ENCODE measurements around the gene PRAC1.
"Not testable (repeated sequence)": the region's sequence is repeated elsewhere in the genome, so short reads cannot be mapped to it uniquely, and the experiment has no call there.

The PRAC1 gene

DNA sequence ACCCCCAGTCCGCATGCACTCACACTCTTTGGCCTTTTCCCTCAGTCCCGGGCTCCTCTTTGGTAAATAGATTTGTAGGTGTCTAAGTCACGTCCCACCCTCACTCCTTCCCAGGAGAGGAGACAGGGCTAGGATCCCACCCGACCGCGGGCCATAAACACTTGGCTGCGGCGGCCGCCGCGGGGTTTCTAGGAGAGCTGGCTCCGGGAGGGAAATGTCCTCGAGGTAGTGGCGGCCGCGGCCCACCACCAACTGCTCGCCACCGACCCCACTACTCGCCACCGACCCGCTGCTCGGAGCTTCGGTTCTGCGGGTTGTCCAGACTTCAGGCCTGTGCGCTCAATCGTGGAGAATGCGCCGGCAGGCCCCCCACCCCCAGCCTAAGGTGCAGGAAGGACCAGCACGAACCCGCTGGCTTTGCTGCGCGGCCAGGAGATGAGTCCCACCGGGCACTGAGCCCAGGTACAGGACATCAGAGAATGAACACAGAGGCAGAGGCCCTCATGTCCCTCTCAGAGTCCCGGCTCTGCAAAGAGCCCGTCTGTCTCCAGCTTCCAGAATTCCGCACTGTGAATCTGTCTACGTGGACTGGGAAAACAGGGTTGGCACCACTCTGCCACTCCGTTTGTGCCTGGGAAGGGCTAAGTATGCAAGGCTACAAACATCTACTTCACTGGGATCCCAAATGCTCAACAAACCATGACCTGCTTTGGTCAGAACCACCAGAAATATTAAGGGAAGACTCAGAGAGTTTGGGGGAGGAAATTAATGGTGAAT is 3.2 kb upstream of the PRAC1 start:
- no peak for DNase-seq

DNA sequence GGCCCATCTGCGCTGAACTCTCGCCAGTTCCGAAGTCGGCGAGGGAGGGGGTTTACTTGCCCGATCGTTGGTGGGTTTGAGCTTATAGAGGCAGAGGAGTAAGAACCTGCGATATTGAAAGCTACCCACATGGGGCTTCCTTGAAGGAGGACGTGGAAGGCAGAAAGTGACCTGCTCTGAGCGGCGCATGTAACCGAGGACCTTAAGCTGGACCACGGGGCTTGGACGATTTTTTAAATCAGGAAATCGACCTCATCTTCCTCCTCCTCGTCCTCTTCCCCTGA is 2.6 kb upstream of the PRAC1 start:
- DNase-seq, result no peak

DNA sequence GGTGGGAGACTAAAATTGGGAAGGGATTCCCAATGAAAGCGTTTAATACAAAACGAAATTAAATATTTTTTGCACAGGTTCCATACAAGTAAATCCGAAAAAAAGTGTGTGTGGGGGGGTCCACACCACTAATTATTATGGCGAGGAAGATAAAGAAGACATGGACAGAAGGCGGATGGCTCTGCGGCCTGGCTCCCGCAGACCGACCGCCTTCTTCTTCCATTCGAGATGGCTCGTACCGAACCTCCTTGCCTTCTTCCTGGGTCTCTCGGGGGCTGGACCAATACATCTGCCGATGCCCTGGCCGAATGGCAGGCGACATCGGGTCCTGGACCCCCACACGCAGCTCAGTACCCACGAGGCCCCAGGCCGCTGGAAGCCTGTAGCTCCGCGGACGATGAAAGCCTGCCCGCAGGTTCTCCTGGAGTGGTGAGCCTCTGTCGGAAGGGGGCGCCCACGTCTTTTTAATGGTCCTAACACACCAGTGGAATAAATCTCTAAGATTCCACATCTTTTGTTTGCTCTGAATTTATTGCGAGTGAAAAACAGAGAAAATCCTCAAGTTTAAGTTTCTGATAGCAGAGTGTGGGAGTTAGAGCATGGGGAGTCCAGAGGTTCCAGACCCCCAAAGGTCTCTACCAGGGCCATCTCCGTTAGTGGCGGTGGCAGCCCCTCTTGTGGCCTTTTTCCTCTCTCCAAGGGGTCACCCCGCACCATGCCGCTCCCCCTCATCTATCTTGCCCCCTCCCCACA is 2.1 kb upstream of the PRAC1 start:
- peak; percentile 88 for DNase-seq

DNA sequence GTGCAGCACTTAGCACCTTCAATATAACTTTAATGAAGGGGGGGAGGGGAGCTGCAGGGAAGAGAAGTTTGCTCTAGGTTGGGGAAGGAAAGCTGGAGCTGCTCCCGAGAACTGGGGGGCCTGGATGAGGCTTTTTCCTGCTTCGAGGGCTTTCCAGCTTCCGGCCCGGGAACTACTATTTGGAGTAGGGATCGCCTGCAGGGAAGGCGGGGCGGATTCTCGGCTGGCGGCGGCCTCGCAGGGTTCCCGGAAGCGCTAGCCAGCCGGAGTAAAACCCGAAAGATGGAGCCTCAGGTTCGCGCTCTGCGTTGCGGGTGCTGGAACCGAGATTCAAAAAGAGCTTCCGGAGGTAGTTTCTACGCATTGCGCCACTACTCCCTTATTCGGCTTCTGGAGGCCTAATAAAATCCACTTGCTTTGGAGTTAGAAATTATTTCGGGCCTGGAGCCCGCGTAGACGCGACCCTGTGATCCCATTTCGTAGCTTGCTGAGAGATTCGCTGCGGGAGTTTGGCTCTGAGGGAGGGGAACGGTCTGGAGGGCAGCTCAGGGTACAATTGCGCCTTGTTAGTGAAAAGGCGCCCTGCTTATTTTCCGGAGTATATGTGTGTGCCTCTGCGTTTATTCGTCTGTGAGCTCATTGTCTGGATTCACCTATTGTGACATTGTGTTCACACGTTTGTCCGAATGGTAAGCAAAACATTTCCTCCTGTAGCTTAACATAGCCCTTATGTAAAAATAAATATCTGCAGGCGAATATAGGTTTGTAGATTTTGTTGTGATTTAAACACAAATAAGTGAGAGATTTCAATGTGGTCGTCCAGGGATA is 1.3 kb upstream of the PRAC1 start:
- DNase-seq, result peak; percentile 49

DNA sequence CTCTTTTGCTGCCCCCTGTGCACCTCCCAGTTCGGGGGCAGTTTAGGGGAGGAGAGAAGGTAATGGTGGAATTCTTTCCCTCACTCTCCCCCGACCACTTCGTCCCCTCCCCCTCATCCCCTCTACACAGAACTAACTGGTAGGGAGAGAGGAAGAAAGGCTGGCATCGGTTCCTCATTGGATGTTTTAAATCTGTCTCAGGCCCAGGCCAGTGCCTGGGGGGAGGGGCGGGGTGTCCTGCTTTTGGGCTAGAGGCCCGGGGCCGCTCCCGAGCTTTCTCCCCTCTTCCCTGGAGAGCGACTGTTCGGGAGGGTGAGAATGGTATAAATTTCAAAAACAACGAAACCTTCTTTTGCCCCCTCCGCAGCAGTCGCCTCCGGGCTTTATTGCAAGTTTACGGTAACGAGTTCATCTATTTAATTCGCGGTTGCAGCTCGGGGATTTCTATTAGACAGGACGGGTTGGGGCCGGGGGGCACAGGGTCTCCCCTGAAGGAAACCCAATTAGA is 651 bp upstream of the PRAC1 start, which contains the start of gene PRAC2:
PRAC2 (plus strand) TSS at position 271 of the 508 bp plus-strand sequence. CDS start 1,226 bp downstream, outside the sequence.
- DNase-seq, result no peak

DNA sequence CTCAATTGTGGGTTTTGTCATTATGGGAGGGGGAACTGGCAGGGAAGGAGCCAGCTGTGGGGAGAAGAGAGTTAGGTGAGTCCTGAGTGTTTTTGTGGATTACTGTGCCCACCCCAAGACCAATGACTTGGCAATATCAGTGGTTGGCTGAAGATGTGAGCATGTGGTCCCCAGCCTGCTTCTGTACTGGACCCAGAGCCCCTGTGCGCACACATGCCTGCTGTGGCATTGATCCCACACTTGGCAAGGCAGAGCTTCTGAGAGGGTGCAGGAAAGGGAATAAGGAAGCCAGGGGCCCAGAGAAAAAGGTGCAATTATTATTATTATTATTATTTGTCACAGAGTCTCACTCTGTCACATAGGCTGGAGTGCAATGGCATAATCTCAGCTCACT is 1.3 kb downstream of the PRAC1 start:
- no peak for DNase-seq

DNA sequence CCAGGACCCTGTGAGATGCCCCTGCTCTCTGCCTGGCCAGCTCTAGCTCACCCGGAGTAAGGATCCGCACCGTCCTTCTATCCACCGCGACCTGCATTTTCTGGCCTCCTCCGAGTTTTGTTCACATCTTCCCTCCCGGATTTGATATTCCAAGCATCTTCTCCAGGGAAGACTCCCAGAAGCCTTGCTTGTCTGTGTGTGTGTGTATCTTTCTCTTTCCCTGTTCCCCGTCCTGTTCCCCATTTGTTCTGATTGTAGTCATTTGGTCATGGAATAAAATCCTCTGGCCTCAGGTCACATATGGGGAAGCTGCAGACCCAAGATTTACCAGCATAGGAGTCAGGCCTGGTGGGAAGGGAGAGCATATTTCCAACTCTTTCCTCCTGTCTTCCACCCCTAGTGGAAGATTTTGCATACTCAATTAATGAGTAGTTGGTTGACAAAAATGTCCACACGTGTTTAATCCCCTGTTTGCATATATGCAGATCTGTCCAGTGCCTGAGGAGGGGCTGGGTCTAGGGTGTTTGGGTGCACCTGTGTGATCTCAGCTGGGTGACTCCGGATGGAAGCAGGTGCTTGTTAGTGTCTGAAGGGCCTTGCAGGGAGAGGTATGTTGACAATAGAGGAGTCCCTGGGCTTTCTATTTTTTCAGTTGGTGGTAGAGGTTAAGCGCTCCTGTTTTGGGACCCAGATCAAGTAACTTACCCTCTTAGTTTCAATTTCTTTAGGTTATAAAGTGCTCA is 1.9 kb downstream of the PRAC1 start:
- DNase-seq, result no peak

DNA sequence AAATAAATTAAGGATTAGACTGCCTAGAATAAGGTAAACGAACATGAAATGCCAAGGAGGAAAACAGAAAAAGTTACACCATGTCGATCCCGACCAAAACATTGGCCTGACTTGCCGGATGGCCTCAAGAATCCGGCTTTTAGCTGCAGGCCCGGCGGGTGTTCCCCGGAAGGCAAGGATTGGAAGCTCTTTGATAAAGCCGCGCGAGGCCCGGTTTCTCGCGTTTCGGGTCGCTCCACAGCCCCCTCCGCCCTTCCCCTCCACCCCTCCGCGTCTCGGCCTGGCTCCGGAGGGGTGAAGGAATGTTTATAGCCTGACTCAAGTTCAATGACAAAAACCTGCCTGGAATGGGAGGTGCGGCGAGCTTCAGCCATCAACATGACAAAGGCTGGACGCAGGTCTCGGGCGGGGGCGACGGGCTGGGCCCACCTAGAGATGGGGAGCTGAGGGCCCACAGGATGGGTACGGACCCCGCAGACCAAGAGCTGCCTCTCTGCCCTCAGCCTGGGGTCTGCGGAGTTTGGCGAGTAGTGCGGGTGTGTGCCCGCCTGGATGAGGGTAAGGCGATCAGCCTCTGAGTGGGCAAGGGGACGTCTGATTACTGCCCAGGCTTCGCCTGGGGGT is 2.6 kb downstream of the PRAC1 start:
- DNase-seq, result no peak

DNA sequence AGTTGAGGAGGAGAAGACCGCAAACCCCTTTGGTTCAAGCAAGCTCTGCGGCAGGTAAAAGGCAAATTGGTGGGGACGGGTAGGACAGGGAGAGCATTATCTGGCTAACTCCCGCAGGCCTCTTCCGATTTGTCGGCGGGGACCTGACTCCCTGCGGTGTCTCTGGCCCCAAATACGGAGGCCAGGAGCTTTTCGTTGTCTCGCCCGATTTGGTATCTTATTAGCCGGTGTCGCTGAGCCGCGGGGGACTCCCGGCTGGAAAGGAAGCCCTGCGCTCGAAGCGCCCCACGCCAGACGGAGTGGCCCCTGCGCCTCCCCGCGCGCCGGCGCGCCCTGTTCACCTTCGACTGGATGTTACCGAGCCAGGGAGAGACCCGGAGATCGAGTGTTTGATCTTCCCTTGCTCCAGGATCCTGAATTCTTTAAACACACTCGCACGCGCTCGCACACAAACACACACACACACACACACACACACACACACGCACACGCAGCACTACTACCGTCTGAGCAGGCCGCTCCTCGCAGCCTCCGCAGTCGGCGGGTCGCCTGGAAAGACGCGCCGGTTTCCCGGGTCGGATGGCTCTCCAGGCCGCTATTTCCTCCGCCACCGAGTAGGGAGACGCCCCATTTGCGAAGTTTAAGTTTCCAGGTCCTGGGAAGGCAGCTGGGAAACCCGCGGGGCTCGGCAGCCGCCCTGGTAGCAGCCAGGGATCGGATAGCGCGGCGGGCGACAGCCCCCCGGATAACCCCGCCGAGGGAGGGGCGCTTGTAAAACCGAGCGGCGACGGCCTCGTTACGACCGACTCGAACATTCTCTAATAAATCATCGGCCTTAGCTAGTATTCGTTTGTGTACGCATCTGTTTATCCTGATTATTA is 3.3 kb downstream of the PRAC1 start:
- peak; percentile 63 for DNase-seq

DNA sequence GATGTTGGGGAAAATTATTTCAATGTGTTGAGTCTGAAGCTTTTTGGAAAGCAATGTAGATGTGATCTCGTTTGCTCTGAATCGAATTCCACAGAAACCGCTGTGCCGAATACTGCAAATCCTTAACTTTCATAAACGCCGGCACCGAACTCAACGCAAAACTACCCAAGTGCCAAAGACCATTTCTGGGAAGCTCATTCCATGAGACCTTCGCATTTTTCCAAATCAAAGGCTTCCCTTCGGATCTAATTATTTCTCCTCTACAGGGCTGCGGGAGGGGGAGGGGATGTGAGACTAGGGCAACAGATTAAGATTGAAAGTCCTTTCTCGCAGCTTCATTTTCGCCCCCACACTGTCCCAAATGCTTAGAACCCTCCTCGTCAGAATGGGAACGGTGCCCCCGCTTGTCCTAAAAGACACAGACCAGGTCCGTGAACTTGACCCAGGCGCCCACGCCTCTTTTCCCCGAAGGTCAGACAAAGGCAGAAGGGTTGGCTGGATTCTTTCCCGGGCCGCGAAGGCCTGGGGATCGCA is 4.0 kb downstream of the PRAC1 start:
- DNase-seq, result no peak

DNA sequence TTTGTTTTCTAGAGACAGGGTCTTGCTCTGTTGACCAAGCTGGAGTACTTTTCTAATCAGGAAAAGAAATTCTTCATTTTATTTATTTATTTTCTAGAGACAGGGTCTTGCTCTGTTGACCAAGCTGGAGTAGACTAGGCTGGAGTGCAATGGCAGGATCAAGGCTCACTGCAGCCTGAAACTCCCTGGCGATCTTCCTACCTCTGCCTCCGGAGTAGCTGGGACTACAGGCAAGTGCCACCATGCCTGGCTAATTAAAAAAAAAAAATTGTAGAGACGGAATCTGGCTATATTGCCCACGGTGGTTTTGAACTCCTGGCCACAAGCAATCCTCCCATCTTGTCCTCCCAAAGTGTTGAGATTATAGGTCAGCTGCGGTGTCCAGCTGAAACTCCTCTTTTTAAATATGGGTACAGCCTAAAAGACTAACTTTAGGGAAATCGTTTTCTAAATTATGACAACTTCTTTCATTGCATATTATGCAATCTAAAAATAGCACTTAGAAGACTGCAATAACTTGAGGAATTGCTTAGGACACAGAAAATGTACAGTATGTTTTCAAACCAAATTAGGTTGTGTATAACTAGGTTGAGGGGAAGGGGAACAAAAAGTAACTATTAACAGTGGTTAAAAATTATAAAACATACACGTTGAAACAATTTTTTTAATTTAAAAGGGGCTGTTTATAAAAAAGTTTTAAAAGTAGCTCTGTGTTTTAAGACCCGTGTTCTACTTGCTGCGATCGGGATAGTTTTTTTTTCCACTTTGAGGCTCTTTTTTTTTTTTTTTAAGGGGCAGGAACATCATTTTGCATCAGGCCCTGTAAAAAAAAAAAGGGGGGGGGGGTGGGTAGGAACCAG is 4.7 kb downstream of the PRAC1 start:
- DNase-seq, result no peak

DNA sequence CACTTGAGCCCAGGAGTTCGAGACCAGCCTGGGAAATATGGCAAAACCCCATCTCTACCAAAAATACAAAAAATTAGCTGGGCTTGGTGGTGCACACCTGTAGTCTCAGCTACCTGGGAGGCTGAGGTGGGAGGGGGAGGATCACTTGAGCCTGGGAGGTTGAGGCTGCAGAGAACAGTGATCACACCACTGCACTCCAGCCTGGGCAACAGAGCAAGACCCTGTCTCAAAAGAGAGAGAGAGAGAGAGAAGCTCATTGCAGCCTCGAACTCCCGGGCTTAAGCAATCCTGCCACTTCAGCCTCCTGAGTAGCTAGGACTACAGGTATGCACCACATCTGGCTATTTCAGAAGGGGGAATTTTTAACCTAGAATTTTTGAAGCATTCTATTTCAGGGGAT is 5.8 kb downstream of the PRAC1 start:
- DNase-seq, result not testable (repeated sequence)

DNA sequence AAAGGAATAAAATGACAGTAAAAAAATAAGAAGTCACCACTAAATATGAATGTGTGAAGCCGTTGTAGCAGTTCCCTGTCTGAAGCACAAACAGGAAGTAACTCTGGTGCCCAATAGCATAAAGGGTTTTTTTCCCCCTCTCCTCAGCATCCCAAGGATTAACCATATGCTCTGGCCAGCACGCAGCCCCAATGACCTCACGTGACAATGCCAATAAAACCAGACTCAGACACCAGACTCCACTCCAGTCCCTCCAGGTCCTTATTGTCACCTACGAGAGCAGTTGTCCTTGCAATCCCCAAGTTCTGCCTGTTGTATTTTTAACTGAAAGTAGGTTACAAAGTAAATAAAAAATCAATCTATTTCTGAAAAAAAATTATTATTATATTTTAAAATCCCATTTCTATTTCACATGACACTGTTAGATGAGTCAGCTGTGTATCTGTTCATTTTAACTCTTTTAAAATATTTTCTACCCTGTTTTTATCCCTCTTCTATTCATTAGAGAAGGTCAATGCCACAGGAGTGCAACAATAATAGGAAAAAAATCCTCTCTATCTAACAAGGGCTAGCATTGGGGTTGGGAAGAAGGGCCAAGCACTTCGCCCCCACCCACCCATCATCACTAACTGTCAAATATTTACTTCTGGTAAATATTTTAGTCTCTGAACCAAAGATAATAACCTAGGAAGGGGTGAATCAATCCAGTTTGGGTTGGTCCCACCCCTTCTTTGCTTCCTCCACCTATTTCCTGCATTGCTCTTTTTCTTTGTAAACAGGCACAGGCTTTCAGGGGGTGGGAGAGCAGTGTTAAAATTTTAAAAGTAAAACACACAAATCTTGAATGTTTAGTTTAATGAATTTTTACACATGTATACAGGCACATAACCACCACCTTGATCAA is 6.6 kb downstream of the PRAC1 start:
- DNase-seq, result no peak

DNA sequence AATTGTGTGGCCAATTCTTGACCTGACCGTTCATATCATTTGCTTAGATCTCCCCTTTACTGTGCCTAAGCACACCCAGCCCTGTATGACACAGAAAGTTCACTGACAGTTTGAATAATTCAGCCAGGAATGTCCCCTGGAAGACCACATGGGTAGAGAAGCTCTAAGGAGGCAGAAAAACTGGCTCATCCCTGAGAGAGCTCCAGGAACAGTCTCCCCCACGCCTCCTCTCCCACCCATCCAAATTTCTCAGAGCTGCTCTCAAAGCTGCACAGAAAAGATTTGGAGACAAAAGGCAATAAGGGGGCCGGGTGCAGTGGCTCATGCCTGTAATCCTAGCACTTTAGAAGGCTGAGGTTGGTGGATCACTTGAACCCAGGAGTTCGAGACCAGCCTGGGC is 11.2 kb downstream of the PRAC1 start:
- no peak for DNase-seq

DNA sequence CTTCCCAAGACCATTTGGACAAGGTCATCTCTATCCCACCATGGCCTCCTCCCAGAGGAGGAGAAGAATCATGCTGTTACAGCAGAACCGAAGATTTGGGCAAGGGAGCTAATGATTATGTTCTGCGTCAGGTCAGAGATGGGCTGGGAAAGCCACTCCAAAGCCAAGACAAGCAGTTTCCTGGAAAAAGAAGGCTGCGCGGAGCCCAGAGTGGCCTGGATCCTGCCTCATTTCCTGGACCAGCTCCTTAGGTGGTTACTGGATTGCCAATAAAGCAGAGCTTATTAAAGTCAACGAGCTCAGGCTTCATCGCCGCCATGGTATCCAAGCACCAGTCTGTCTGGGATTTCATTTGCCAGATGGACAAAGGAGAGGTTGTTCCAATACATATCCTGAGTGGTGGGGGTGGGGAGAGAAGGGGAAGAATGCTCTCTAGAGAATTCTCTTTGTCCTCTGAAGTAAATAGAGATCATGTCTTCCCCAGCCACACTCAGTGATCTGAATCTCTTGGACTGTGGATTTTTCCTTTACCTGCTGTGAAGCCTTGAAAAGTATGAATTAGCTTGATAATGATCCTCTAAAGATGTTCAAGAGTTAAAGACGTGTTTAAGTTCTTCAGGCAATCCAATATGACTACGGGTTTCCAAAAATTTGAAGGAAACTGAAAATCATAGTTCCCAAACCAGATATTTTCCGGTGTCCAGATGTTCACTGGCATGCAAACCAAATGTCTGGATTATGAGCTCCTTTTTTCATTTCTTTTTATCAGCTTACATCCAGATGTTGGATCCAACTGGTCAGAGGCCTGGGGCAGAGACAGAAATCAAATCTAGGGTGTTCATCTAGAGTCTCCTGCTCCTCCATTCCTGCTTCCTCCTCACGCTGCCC is 17.7 kb downstream of the PRAC1 start:
- peak; percentile 40 for DNase-seq

DNA sequence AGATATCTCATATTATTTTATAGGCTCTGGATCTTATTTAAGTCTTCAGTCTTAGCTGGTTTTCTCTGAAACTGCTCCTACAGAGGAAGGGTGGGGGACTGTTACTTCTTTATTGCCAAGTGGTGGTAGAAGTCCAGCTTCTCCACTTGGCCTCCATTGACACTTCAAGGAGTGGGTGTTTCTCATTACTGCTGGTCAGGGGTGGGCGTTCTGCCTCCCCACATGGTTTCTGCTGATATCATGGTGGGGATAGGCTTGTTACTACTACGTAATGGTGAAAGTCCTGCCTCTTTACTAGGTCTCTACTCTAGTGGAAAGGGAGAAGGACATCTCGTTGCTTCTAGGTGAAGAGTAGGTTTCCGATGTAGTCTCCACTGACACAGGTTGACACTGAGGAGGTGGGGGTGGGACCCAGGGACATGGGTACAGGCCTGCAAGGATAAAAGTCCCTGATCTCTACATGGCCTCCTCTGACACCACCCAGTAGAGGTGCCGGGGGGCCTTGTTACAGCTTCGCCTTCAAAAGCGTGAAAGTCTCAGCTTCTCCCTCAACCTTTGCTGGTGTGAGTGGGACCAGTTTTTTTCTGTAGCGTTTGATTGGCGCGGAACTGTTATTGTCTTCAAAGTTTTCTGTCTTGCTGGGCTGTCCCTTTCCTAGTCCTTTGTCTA is 20.3 kb downstream of the PRAC1 start:
- DNase-seq, result no peak

DNA sequence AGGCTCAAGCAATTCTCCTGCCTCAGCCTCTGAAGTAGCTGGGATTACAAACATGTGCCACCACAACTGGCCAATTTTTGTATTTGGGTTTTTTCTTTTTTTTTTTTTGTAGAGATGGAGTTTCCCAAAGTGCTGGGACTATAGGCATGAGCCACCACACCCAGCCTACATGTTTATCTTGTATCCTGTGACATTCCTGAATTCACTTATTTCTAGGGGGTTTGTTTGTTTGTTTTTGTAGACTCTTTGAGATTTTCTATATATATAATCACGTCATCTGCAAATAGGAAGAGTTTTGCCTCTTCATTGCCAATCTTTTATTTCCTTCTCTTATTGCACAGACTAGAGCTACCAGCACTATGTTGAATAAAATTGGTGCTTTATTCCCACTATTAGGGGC is 29.1 kb downstream of the PRAC1 start:
- DNase-seq, result no peak

Data from left hindlimb (tissue), 1 donor.